ENCODE results near the gene AMBP. TPM values are rescaled to one million over a fixed set of nuclear protein-coding genes. Genes with fewer than 3 reads are reported as not detected.
A peak's percentile ranks its signal among the peaks of the same experiment; 100 is the strongest.

AMBP gene
- total and polyA plus RNA-seq, 2 of the 13 experiments (the other 11 are each of a cell fraction or from before 2014, with no cell fraction given), result 1,510 to 2,580 TPM

DNA sequence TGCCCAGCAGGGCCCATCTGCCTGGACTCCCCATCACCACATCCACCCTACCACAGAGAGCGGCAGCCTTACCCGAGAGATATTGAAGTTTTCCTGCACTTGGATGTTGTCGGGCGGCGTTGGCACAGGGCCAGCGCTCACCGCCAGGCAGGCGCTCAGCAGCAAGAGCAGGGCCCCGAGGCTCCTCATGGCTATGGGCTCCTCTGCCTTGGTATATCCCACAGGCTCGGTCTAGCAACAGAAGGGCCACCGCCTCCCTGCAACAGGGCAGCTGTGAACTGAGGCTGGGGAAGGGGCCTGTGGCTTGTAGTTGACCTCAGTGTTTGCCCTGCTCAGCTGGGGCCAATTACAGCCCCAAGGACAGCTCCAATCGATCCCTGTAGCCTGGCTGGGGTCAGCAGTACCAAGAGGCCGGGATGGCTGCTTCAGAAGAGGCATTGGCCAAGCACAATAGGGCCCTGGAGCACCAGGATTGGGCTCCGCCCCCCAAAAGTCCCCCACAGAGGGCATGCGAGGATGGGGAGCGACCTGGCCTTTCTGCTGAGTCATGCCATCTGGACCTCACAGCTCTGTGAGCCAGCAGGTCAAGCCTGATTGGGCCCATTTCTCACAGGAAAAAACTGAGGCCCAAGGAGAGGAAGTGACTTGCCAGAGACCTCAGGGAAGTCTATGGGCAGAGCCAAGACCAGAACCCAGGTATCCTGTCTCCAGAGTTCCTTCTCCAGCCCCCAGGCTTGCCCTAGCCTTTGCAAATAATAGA is at the start of gene AMBP (continued):
- TF ChIP-seq ETV6 (CRISPR knock-in tag; conservative IDR thresholded peaks at IDR 0.05) (peak; percentile 75; the same call in 1 of the 2 replicates), DMAP1 (CRISPR knock-in tag; IDR thresholded peaks at IDR 0.05) (peak; percentile 87), ZNF761 (CRISPR knock-in tag; conservative IDR thresholded peaks at IDR 0.05) (peak; percentile 81; the same call in 1 of the 2 replicates), MED8 (CRISPR knock-in tag; IDR thresholded peaks at IDR 0.05; ENCODE audit: insufficient replicate concordance) (peak; percentile 99), SMAD9 (CRISPR knock-in tag; IDR thresholded peaks at IDR 0.05) (0 out of 2 replicates have a peak, but pooled peaks have one; percentile 52), ZBTB7A (CRISPR knock-in tag; IDR thresholded peaks at IDR 0.05) (peak; percentile 98), CAMTA2 (CRISPR knock-in tag; IDR thresholded peaks at IDR 0.05; ENCODE audit: borderline replicate concordance) (peak; percentile 84; the same call in 1 of the 2 replicates), NFKBIZ (CRISPR knock-in tag; IDR thresholded peaks at IDR 0.05) (peak; percentile 93; the same call in 1 of the 2 replicates), SP2 (CRISPR knock-in tag; IDR thresholded peaks at IDR 0.05) (peak; percentile 55), MIER3 (CRISPR knock-in tag; IDR thresholded peaks at IDR 0.05; ENCODE audit: borderline replicate concordance) (peak; percentile 69; the same call in 1 of the 2 replicates), ZNF891 (CRISPR knock-in tag; IDR thresholded peaks at IDR 0.05) (peak; percentile 94), SMAD1 (CRISPR knock-in tag; IDR thresholded peaks at IDR 0.05; ENCODE audit: borderline replicate concordance, low read depth) (peak; percentile 87; the same call in 1 of the 2 replicates)
- TF ChIP-seq, protein P1, sequence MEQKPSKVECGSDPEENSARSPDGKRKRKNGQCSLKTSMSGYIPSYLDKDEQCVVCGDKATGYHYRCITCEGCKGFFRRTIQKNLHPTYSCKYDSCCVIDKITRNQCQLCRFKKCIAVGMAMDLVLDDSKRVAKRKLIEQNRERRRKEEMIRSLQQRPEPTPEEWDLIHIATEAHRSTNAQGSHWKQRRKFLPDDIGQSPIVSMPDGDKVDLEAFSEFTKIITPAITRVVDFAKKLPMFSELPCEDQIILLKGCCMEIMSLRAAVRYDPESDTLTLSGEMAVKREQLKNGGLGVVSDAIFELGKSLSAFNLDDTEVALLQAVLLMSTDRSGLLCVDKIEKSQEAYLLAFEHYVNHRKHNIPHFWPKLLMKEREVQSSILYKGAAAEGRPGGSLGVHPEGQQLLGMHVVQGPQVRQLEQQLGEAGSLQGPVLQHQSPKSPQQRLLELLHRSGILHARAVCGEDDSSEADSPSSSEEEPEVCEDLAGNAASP (CRISPR knock-in tag; IDR thresholded peaks at IDR 0.05; ENCODE audit: borderline replicate concordance), result peak; percentile 98
- TF ChIP-seq, protein P2, sequence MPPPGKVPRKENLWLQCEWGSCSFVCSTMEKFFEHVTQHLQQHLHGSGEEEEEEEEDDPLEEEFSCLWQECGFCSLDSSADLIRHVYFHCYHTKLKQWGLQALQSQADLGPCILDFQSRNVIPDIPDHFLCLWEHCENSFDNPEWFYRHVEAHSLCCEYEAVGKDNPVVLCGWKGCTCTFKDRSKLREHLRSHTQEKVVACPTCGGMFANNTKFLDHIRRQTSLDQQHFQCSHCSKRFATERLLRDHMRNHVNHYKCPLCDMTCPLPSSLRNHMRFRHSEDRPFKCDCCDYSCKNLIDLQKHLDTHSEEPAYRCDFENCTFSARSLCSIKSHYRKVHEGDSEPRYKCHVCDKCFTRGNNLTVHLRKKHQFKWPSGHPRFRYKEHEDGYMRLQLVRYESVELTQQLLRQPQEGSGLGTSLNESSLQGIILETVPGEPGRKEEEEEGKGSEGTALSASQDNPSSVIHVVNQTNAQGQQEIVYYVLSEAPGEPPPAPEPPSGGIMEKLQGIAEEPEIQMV (CRISPR knock-in tag; IDR thresholded peaks at IDR 0.05; ENCODE audit: low read depth), result peak; percentile 55; the same call in 1 of the 2 replicates
- TF ChIP-seq, protein P3, sequence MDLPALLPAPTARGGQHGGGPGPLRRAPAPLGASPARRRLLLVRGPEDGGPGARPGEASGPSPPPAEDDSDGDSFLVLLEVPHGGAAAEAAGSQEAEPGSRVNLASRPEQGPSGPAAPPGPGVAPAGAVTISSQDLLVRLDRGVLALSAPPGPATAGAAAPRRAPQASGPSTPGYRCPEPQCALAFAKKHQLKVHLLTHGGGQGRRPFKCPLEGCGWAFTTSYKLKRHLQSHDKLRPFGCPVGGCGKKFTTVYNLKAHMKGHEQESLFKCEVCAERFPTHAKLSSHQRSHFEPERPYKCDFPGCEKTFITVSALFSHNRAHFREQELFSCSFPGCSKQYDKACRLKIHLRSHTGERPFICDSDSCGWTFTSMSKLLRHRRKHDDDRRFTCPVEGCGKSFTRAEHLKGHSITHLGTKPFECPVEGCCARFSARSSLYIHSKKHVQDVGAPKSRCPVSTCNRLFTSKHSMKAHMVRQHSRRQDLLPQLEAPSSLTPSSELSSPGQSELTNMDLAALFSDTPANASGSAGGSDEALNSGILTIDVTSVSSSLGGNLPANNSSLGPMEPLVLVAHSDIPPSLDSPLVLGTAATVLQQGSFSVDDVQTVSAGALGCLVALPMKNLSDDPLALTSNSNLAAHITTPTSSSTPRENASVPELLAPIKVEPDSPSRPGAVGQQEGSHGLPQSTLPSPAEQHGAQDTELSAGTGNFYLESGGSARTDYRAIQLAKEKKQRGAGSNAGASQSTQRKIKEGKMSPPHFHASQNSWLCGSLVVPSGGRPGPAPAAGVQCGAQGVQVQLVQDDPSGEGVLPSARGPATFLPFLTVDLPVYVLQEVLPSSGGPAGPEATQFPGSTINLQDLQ (CRISPR knock-in tag; IDR thresholded peaks at IDR 0.05), result no peak
- TF ChIP-seq, protein P4, sequence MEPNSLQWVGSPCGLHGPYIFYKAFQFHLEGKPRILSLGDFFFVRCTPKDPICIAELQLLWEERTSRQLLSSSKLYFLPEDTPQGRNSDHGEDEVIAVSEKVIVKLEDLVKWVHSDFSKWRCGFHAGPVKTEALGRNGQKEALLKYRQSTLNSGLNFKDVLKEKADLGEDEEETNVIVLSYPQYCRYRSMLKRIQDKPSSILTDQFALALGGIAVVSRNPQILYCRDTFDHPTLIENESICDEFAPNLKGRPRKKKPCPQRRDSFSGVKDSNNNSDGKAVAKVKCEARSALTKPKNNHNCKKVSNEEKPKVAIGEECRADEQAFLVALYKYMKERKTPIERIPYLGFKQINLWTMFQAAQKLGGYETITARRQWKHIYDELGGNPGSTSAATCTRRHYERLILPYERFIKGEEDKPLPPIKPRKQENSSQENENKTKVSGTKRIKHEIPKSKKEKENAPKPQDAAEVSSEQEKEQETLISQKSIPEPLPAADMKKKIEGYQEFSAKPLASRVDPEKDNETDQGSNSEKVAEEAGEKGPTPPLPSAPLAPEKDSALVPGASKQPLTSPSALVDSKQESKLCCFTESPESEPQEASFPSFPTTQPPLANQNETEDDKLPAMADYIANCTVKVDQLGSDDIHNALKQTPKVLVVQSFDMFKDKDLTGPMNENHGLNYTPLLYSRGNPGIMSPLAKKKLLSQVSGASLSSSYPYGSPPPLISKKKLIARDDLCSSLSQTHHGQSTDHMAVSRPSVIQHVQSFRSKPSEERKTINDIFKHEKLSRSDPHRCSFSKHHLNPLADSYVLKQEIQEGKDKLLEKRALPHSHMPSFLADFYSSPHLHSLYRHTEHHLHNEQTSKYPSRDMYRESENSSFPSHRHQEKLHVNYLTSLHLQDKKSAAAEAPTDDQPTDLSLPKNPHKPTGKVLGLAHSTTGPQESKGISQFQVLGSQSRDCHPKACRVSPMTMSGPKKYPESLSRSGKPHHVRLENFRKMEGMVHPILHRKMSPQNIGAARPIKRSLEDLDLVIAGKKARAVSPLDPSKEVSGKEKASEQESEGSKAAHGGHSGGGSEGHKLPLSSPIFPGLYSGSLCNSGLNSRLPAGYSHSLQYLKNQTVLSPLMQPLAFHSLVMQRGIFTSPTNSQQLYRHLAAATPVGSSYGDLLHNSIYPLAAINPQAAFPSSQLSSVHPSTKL (CRISPR knock-in tag; IDR thresholded peaks at IDR 0.05), result peak; percentile 96
- TF ChIP-seq, protein P5, sequence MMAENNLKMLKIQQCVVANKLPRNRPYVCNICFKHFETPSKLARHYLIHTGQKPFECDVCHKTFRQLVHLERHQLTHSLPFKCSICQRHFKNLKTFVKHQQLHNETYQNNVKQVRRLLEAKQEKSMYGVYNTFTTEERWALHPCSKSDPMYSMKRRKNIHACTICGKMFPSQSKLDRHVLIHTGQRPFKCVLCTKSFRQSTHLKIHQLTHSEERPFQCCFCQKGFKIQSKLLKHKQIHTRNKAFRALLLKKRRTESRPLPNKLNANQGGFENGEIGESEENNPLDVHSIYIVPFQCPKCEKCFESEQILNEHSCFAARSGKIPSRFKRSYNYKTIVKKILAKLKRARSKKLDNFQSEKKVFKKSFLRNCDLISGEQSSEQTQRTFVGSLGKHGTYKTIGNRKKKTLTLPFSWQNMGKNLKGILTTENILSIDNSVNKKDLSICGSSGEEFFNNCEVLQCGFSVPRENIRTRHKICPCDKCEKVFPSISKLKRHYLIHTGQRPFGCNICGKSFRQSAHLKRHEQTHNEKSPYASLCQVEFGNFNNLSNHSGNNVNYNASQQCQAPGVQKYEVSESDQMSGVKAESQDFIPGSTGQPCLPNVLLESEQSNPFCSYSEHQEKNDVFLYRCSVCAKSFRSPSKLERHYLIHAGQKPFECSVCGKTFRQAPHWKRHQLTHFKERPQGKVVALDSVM (CRISPR knock-in tag; IDR thresholded peaks at IDR 0.05), result peak; percentile 64; the same call in 1 of the 2 replicates
